ENCODE data around the gene MKS1.

The MKS1 gene

DNA sequence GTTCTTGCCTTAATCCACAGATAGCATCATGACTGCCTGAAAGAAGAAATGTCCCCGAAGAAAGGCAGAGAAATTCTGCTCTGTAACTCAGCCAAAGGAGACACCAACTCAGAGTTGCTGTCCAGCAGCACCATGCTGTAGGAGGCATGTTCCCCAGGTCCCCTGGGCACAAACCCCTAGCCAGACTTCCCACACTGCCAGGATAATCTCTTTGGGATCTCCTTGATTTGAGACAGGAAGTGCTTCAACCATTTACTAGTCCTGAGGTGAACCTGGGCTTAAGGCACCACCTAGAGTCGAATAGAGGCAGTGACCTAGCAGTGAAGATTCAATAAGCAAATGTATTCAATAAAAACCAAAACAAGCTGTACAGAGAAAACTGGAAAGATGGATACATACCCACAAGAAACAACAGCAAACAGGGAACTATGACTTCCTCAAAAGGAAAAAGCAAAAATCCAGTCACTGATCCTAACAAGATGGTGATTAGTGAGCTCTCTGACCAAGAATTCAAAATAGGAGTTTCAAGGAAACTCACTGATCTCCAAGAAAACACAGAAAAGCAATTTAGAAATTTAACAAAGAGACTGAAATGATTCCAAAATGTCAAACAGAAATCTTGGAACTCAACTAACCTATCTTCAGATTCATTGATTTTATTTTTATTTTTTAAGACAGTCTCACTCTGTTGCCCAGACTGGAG, 46.5 kb downstream of the MKS1 start:
- H3K9me3 Mint-ChIP-seq = no peaks in the 10 kb centered on the region
- peaks cover 39% of the 10 kb centered on the region for H3K4me1 Mint-ChIP-seq (ENCODE audit: low read depth)
- H3K4me3 Mint-ChIP-seq = no peak overlapping the region
- peaks cover 2% of the 10 kb centered on the region for H3K27me3 Mint-ChIP-seq
- H3K27ac Mint-ChIP-seq = no peak overlapping the region
- H3K36me3 Mint-ChIP-seq (ENCODE audit: low read depth) = no peaks in the 10 kb centered on the region

DNA sequence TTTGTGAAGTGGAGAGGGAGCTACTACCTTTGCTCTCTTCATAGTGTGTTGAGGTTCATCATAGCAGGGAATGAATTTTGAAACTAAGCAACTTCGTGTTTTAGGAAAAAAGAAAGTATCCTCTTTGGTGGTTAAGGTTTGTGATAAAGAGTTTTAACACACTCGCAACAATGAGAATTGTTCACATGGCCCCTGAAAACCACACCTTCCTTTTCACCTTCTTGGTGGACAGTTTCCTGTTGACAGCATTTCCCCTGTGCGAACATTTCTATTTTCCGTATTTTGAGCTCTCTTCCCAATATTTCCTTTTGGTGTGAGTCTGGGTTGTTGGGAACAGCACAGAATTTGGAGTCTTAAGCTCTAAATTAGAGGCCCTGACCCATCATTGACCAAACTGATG, 48.4 kb downstream of the MKS1 start:
- Mint-ChIP-seq H3K27ac (peak overlapping the region; percentile 69), H3K9me3 (no peaks in the 10 kb centered on the region), H3K4me1 (ENCODE audit: low read depth) (peaks cover 39% of the 10 kb centered on the region), H3K27me3 (no peaks in the 10 kb centered on the region), H3K36me3 (ENCODE audit: low read depth) (no peaks in the 10 kb centered on the region), H3K4me3 (no peak overlapping the region)

DNA sequence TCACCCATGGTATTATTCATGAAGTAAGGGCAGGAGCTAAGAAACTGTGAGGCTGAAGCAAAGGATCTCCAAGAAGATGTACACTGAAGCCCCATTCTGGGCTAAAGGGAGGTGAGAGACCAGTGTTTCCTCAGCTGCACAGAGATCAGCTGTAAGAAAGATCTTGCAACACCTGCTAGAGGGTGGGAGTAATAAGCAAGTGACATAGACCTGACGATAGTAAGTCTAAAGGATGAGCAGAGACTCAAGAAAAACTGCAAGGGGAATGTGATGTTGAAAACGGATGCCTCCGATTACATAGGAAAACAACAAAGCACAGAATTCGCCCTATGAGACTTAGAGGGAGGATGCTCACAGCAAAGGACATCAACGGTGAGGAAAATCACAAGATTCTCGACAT, 52.4 kb downstream of the MKS1 start, which contains the start of gene OR4D2:
OR4D2 (plus strand) TSS at position 301 of the 400 bp plus-strand sequence. CDS start 2,674 bp downstream, outside the sequence.
- no peak within 1 kb of the TSS for H3K4me3 Mint-ChIP-seq
- no peak within 1 kb of the TSS for H3K27ac Mint-ChIP-seq
- H3K9me3 Mint-ChIP-seq = no peaks in the 10 kb centered on the region
- no peaks in the 10 kb centered on the region for H3K27me3 Mint-ChIP-seq
- peaks cover 33% of the 10 kb centered on the region for H3K4me1 Mint-ChIP-seq (ENCODE audit: low read depth)
- no peaks in the 10 kb centered on the region for H3K36me3 Mint-ChIP-seq (ENCODE audit: low read depth)

DNA sequence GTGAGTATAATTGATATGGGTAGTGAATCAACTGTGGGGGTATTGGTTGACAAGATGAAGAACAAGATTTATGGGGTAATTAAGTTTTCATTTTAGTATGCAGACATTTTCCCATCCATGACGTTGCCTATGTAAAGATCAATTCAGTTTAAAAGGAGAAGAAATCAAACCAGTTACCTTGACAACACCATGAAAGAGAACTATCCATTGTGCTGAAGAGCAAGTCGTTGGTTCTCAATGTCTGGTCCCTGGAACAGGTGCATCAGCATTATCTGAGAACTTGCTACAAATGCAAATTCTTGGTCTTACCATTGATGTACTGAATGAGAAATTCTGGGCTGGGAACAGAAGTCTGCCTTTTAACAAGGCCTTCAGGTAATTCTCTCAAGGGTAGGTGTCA, 53.1 kb downstream of the MKS1 start:
- Mint-ChIP-seq H3K27ac (no peak overlapping the region), H3K36me3 (ENCODE audit: low read depth) (no peaks in the 10 kb centered on the region), H3K4me1 (ENCODE audit: low read depth) (peaks cover 28% of the 10 kb centered on the region), H3K9me3 (no peaks in the 10 kb centered on the region), H3K4me3 (no peak overlapping the region), H3K27me3 (no peaks in the 10 kb centered on the region)

DNA sequence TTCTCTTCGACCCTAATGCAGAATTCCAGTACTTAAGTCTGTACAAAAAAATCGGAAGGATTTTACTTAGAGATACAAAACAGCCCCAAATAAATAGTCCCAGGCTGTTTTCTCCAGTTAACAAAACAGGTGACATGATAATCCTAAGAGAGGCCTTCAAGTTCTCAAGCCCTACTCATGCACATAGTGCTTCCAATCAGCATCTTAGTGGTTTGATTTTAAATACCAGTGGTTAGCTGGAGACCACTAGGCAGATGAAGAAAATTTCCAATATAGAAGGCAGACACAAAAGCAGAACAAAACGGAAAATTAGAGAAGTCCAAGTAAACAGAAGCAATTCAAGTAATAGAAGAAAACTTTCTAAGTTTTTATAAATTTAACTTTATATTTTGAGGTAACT, 57.5 kb downstream of the MKS1 start:
- Mint-ChIP-seq H3K27me3 (no peaks in the 10 kb centered on the region), H3K36me3 (ENCODE audit: low read depth) (no peaks in the 10 kb centered on the region), H3K27ac (no peak overlapping the region), H3K4me1 (ENCODE audit: low read depth) (peaks cover 14% of the 10 kb centered on the region), H3K9me3 (no peaks in the 10 kb centered on the region), H3K4me3 (no peak overlapping the region)

DNA sequence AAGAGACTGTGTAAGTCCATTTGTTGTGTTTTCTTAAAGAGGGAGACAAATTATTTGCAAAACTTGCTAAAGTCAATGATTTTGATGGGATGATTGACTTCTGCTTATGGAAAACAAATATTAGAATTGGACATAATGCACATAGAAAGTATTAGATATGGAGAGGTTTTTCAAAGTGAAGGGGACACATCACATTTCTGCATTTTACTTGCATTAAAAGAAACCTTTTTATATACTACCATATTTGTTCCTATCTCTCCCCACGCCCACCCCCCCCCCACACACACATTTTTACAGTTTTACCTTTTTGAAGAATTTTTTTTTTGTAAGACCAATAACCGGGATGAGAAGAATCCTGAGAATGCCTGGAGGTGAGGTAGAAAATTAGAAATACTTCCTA, 60.9 kb downstream of the MKS1 start:
- H3K27me3 Mint-ChIP-seq = no peaks in the 10 kb centered on the region
- peaks cover 41% of the 10 kb centered on the region for H3K4me1 Mint-ChIP-seq (ENCODE audit: low read depth)
- H3K27ac Mint-ChIP-seq = no peak overlapping the region
- H3K36me3 Mint-ChIP-seq (ENCODE audit: low read depth) = no peaks in the 10 kb centered on the region
- H3K9me3 Mint-ChIP-seq = no peaks in the 10 kb centered on the region
- no peak overlapping the region for H3K4me3 Mint-ChIP-seq

DNA sequence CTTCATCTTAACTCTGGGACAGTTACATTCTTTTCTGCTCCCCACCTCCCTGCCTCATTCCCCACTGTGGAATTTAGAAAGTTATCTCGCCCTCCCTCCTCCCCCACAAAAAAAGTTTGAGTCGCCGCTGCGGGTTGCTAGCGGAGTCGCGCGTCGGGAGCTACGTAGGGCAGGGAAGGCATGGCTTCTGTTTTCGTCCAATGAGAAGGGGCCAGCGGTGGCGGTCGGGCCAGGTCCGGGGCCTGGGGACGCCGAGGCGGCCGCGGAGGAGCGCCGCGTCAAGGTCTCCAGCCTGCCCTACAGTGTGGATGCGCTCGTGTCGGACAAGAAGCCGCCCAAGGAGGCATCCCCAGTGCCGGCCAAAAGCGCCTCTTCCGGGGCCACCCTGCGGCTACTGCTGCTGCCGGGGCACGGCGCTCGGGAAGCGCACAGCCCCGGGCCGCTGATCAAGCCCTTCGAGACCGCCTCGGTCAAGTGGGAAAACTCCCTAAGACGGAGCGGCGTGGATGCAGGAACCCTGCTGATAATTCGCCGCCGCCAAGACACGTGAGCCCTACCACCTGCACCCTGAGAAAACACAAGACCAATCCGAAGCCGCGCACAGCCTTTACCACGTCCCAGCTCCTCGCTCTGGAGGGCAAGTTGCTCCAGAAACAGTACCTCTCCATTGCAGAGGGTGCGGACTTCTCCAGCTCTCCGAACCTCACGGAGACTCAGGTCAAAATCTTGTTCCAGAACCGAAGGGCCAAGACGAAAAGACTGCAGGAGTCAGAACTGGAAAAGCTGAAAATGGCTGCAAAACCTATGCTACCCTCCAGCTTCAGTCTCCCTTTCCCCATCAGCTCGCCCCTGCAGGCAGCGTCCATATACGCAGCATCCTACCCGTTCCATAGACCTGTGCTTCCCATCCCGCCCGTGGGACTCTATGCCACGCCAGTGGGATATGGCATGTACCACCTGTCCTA, 61.9 kb downstream of the MKS1 start:
- Mint-ChIP-seq H3K9me3 (no peaks in the 10 kb centered on the region), H3K4me1 (ENCODE audit: low read depth) (peaks cover 52% of the 10 kb centered on the region), H3K27ac (peak overlapping the region; percentile 81), H3K4me3 (peak overlapping the region; percentile 84), H3K27me3 (no peaks in the 10 kb centered on the region), H3K36me3 (ENCODE audit: low read depth) (no peaks in the 10 kb centered on the region)
